ENCODE measurements around the gene FARP1. TPM values are rescaled to one million over a fixed set of nuclear protein-coding genes. Genes with fewer than 3 reads are reported as not detected.

FARP1 gene
- total RNA-seq, 1 experiment from 2014 or later = 96.6 TPM

- TF ChIP-seq HMGA2 (CRISPR knock-in tag; IDR thresholded peaks at IDR 0.05) (no peak), STAT6 (CRISPR knock-in tag; conservative IDR thresholded peaks at IDR 0.05; ENCODE audit: low read depth) (no peak), ELF4 (CRISPR knock-in tag; IDR thresholded peaks at IDR 0.05; ENCODE audit: low read depth) (no peak), GTF2I (CRISPR knock-in tag; conservative IDR thresholded peaks at IDR 0.05) (no peak), ZBTB43 (CRISPR knock-in tag; IDR thresholded peaks at IDR 0.05) (no peak), ZNF219 (CRISPR knock-in tag; IDR thresholded peaks at IDR 0.05; ENCODE audit: borderline replicate concordance) (no peak)
These were observed 132.1 kb downstream of the FARP1 start (continued) for GRCh38 chr13:98274921-98275487.

GRCh38 chr13:98275681-98276171 lies 132.8 kb downstream of the FARP1 start:
- DNase-seq (ENCODE audit: low spot score) = no peak
- ATAC-seq = no peak
- no peaks in the 10 kb centered on the region for H3K36me3 Mint-ChIP-seq
- H3K9me3 Mint-ChIP-seq = no peaks in the 10 kb centered on the region
- POLR2A ChIA-PET = interaction anchor here (0.5 kb wide), 1 partner anchor 151 kb away, joined by 4 read pairs; no protein-coding TSS in a partner anchor
- CTCF ChIA-PET = interaction anchor here (0.5 kb wide), 1 partner anchor 418 kb away, joined by 3 read pairs; no protein-coding TSS in a partner anchor
- no peak overlapping the region for H3K27ac Mint-ChIP-seq
- peaks cover 57% of the 10 kb centered on the region for H3K4me1 Mint-ChIP-seq
- no peak overlapping the region for H3K4me3 Mint-ChIP-seq
- TF ChIP-seq USF2 (CRISPR knock-in tag; IDR thresholded peaks at IDR 0.05) = no peak
- TF ChIP-seq E2F4 (CRISPR knock-in tag; IDR thresholded peaks at IDR 0.05; ENCODE audit: borderline replicate concordance, low read depth) = no peak
- TF ChIP-seq ZSCAN18 (CRISPR knock-in tag; IDR thresholded peaks at IDR 0.05) = no peak
- TF ChIP-seq ERG (CRISPR knock-in tag; IDR thresholded peaks at IDR 0.05) = no peak
- no peak for TF ChIP-seq GRHL2 (CRISPR knock-in tag; IDR thresholded peaks at IDR 0.05; ENCODE audit: insufficient replicate concordance, severe bottlenecking)
- TF ChIP-seq NFE2L1 (CRISPR knock-in tag; IDR thresholded peaks at IDR 0.05) = no peak
- no peaks in the 10 kb centered on the region for H3K27me3 Mint-ChIP-seq (ENCODE audit: low read depth)

- Mint-ChIP-seq H3K36me3 (no peaks in the 10 kb centered on the region), H3K4me3 (no peak overlapping the region), H3K27me3 (ENCODE audit: low read depth) (no peaks in the 10 kb centered on the region), H3K4me1 (peaks cover 57% of the 10 kb centered on the region), H3K27ac (no peak overlapping the region), H3K9me3 (no peaks in the 10 kb centered on the region)
- ChIA-PET CTCF (interaction anchor here (0.5 kb wide), 1 partner anchor 418 kb away, joined by 3 read pairs; no protein-coding TSS in a partner anchor), POLR2A (interaction anchor here (0.5 kb wide), 1 partner anchor 151 kb away, joined by 4 read pairs; no protein-coding TSS in a partner anchor)
- DNase-seq (ENCODE audit: low spot score) (no peak), ATAC-seq (no peak)
- TF ChIP-seq PRDM15 (CRISPR knock-in tag; IDR thresholded peaks at IDR 0.05) (no peak), SMAD4 (CRISPR knock-in tag; IDR thresholded peaks at IDR 0.05) (no peak), CTCF (IDR thresholded peaks at IDR 0.05) (no peak), ZBTB43 (CRISPR knock-in tag; IDR thresholded peaks at IDR 0.05) (no peak)
These were observed 133.6 kb downstream of the FARP1 start for GRCh38 chr13:98276486-98276885.

Data from WTC11 (cell line).